GM19025 (cell line): ENCODE data around the gene TMEM59L.
"Not testable (repeated sequence)": the region's sequence is repeated elsewhere in the genome, so short reads cannot be mapped to it uniquely, and the experiment has no call there.

Source experiments
- ATAC-seq: cut with Tn5 transposase; IDR thresholded peaks from one replicate; pipeline ENCODE4 v1.9.1; 2021; ENCODE audit warnings: mild to moderate bottlenecking, low read depth, moderate library complexity; ENCODE audit not compliant: unreplicated experiment

TMEM59L gene

DNA sequence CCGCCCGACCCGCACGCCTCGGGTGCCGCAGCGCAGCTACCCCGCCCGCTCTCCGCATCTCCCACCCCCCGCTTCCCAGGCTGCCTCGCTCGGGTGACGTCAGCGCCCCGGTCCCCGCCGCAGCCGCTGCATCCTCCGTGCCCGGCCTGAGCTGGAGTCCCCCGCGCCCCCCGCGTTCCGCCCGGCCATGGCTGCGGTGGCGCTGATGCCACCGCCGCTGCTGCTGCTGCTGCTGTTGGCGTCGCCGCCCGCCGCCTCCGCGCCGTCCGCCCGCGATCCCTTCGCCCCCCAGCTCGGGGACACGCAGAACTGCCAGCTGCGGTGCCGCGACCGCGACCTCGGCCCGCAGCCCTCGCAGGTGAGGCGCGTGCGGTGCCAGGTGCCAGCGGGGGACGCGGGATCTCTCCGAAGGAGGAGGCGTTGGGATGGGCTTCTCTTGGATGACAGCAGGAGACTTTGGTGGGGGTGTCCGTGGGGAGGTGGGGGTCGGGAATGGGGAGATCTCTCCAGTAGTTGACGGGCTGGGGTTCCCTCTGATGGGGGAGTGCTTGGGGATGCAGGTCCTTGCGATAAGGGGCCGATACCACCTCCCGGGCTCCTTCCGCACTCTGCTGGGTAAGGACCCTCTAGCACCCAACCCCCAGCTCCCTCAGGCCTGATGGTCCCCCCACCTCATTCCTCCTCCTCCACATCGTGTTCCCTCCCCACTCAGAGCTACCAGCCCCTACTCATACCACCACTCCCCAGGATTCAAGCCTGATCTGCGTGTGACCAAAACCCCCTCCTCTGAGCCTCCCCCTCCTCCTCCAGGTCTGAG lies at the start of gene TMEM59L:
Gene TMEM59L (plus strand): TSS at position 99 of the 817 bp plus-strand sequence. CDS start 89 bp downstream, at position 188.
- ATAC-seq = no peak

DNA sequence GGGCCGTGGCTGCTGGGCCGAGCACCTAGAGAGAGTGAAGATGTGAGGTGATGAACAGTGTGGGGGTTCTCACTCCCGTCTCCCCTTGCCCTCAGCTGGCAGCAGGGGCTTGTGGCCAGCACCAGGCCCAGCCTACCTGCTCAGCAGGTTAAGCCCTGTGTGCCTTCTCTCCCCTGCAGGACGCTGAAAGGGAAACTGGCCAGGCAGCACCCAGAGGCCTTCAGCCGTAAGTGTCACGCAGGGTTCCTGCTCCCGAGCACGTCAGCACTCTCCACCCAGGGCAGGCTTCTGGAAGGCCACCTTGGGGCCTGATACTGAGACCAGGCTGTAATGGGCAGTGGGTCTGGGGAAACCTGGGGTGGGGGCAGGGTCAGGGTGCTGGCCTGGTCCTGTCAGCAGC lies 45.7 kb upstream of the TMEM59L start:
- no peak for ATAC-seq

GRCh38 chr19:18568367-18568766 lies 44.3 kb upstream of the TMEM59L start:
- no peak for ATAC-seq

DNA sequence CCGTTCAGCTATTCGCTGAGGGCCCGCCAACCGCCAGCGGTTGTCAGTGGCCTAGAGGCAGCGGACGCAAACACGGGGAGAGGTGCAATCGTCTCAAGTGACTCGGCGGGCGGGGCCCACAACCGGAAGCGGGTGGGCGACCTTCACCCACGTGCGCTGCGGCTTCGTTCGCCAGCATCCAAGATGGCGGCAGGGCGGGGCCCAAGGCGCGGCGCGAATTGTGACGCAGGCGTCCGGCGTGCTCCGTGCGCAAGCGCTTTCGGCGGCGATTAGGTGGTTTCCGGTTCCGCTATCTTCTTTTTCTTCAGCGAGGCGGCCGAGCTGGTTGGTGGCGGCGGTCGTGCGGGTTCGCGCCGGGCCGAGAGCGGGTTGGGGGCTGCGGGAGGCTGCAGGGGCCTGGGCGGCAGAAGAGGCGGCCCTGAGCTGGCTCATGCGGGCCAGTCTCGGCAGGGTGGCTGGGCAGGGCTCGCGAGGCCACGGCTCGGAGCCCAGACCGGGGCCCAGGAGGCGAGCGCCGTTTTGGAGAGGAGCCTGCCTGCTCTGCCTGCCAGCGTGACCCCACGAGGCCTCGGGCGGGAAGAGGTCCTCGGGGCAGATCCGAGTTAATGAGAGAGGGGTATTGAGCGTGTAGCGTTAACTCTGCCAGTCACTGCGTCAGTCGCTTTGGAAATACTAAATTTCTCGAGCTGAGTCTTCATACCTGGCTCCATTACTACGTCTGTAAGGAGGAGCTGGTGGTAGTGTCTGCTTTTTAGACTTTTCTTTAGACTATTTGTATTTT lies 40.9 kb upstream of the TMEM59L start, which contains the start of gene UBA52:
Gene UBA52 (plus strand): TSS at position 294 of the 781 bp plus-strand sequence. CDS start 1,444 bp downstream, outside the sequence.
- ATAC-seq = peak; percentile 90

DNA sequence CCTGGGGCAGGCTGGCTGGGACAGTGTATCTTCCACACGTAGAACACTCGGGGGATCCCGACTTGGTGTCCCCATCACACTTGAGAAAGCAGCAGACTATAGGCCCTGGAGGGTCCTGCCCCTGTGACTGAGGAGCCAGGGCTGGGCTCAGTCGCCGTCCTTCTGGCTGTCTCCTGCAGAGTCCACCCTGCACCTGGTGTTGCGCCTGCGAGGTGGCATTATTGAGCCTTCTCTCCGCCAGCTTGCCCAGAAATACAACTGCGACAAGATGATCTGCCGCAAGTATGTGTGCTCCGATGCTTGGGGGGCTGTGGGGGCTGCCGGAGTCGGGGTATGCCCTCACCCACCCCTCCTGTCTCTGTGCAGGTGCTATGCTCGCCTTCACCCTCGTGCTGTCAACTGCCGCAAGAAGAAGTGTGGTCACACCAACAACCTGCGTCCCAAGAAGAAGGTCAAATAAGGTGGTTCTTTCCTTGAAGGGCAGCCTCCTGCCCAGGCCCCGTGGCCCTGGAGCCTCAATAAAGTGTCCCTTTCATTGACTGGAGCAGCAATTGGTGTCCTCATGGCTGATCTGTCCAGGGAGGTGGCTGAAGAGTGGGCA lies 37.9 kb upstream of the TMEM59L start:
- no peak for ATAC-seq

DNA sequence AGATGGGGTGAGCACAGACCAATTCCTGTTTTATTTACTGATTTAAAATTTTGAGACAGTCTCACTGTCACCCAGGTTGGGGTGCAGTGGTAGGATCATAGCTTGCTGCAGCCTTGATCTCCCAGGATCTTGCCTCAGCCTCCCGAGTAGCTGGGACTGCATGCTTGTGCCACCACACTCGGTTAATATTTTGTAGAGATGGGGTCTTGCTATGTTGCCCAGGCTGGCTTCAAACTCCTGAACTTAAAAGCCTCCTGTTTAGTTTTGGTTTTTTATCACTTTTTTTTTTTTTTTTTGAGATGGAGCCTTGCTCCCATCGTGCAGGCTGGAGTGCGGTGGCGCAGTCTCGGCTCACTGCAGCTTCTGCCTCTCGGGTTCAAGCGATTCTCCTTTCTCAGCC lies 36.3 kb upstream of the TMEM59L start:
- no peak for ATAC-seq

GRCh38 chr19:18577365-18577914 lies 35.2 kb upstream of the TMEM59L start:
- no peak for ATAC-seq

DNA sequence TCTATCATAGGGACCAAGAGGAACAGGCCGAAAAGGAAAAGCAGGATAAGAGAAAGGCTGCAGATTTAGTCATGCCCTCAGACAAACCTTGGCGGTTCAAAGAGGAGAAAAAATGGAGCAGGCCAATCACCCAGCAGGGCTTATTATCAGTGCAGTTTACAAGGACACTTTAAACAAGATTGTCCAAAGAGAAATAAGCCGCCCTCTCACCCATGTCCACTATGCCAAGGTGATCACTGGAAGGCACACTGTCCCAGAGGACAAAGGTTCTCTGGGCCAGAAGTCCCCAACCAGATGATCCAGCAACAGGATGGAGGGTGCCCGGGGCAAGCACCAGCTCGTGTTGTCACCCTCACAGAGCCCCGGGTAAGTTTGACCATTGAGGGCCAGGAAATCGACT lies 32.4 kb upstream of the TMEM59L start:
- ATAC-seq = no peak

DNA sequence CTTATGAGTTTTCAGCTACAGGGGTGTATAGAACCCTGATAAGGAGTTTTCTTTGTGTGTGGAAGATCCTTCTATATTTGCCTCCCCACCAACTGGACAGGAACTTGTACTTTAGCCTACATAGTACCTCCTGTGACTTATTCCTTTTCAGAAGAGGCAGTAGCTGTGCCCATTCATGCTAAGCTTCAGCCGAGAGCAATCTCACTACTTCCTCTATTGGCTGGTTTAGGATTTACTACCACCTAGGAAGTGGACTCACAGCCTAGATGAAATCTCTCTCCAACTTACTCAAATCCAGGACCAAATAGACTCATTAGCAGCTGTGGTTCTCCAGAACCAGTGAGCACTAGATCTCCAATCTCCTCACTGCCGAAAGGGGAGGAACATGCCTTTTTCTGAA lies 26.4 kb upstream of the TMEM59L start:
- no peak for ATAC-seq

GRCh38 chr19:18587561-18587960 lies 25.1 kb upstream of the TMEM59L start:
- no peak for ATAC-seq

GRCh38 chr19:18587962-18588610 lies 24.6 kb upstream of the TMEM59L start:
- no peak for ATAC-seq

GRCh38 chr19:18588611-18589379 lies 23.9 kb upstream of the TMEM59L start, which contains the start of gene REX1BD:
REX1BD (plus strand) TSS chr19:18588798; CDS start chr19:18588802, 4 bp downstream.
- peak; percentile 82 for ATAC-seq

- ATAC-seq = peak; percentile 8
Measured at GRCh38 chr19:18589380-18590272, 23.0 kb upstream of the TMEM59L start.

DNA sequence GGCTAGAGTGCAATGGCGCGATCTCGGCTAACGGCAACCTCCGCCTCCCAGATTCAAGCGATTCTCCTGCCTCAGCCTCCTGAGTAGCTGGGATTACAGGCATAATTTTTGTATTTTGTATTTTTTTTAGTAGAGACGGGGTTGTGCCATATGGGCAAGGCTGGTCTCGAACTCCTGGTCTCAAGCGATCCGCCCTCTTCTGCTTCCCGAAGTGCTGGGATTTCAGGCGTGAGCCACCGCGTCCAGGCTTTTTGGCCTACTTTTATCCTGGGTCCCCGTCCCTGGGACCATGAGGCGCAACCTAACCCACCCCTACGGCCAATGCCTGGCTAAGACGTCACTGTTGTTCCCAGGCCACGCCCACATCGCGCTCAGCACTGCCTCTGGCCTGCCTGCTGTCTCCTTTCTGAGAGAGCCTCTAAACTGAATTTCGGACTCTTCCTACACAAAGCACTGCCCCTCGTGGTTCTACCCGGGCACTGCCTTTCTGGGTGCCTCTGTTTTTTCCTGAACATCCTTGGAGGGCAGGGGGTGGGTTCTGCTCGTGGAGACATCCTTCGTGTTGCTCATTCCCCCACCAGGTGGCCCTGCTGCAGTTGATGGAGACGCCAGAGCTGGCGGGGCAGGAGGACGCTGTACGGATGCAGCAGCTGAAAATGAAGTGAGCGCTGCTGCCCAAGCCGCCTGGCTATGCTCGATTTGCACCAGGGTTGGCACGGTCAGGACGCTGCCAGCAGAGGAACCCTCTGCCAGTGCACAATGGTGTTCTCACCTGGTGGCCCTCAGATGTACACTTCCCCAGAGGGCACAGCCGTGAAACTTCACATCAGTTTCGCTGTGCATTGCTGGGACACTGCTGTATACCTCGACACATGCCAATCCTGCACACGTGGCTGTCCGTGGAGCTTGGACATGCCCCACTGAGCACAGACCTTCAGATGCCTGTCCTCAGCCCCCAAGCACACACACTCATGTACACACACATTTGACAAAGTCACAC lies 22.1 kb upstream of the TMEM59L start:
- no peak for ATAC-seq

GRCh38 chr19:18591735-18592385 lies 20.8 kb upstream of the TMEM59L start:
- no peak for ATAC-seq

DNA sequence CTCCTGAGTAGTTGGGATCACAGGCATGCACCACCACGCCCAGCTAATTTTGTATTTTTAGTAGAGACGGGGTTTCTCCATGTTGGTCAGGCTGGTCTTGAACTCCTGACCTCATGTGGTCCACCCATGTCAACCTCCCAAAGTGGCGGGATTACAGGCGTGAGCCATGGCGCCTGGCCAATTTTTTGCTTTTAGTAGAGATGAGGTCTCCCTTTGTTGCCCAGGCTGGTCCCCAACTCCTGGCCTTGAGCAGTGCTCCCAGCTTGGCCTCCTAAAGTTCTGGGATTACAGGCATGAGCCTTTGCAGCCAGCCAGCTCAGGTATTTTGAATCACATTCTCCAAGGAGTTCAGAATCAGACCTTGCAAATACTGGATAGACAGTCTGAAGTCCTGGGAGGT lies 19.9 kb upstream of the TMEM59L start:
- not testable (repeated sequence) for ATAC-seq
